KOPT-K1 (cell line): ENCODE results near the gene SPINT1.

Experiments used
- H3K27ac ChIP-seq: fragments of 200-600 bp; sonication (generic); 2 replicates; pipeline ENCODE4 v1.5.1; 2016; ENCODE audit warnings: antibody characterized with exemption, mild to moderate bottlenecking, low read depth, low read length; ENCODE audit not compliant: poor library complexity, severe bottlenecking
- H3K36me3 ChIP-seq: fragments of 200-600 bp; sonication (generic); 2 replicates; pipeline ENCODE4 v1.5.1; 2017; ENCODE audit warnings: antibody characterized with exemption, mild to moderate bottlenecking, low read length, moderate library complexity; ENCODE audit not compliant: insufficient read depth
- H3K9me3 ChIP-seq: fragments of 200-600 bp; sonication (generic); 2 replicates; pipeline ENCODE4 v1.5.1; 2017; ENCODE audit warnings: antibody characterized with exemption, low read length, mild to moderate bottlenecking; ENCODE audit not compliant: insufficient read depth, poor library complexity, severe bottlenecking

The SPINT1 gene

GRCh38 chr15:40891810-40892446, 48.1 kb downstream of the SPINT1 start:
- Histone ChIP-seq H3K27ac (no peak overlapping the region), H3K36me3 (peaks cover 11% of the 10 kb centered on the region), H3K9me3 (no peaks in the 10 kb centered on the region)

GRCh38 chr15:40892447-40893012, 48.7 kb downstream of the SPINT1 start:
- Histone ChIP-seq H3K36me3 (peaks cover 11% of the 10 kb centered on the region), H3K27ac (no peak overlapping the region), H3K9me3 (no peaks in the 10 kb centered on the region)

- Histone ChIP-seq H3K27ac (no peak overlapping the region), H3K9me3 (no peaks in the 10 kb centered on the region), H3K36me3 (peaks cover 11% of the 10 kb centered on the region)
These were observed 49.3 kb downstream of the SPINT1 start for GRCh38 chr15:40893019-40893670.

GRCh38 chr15:40893733-40894680, 50.2 kb downstream of the SPINT1 start, which contains the start of gene VPS18:
Gene VPS18, plus strand, starts transcription at chr15:40894450. Its CDS starts 319 bp downstream, at chr15:40894769.
- Histone ChIP-seq H3K9me3 (no peaks in the 10 kb centered on the region), H3K27ac (peak within 1 kb of the TSS; percentile 58), H3K36me3 (peaks cover 19% of the 10 kb centered on the region)

GRCh38 chr15:40894681-40895448, 51.0 kb downstream of the SPINT1 start:
- no peaks in the 10 kb centered on the region for H3K9me3 ChIP-seq
- peak overlapping the region; percentile 58 for H3K27ac ChIP-seq

GRCh38 chr15:40899536-40900207, 55.8 kb downstream of the SPINT1 start:
- Histone ChIP-seq H3K9me3 (no peaks in the 10 kb centered on the region), H3K27ac (no peak overlapping the region), H3K36me3 (peaks cover 63% of the 10 kb centered on the region)

More at GRCh38 chr15:40894681-40895448, 51.0 kb downstream of the SPINT1 start:
- peaks cover 27% of the 10 kb centered on the region for H3K36me3 ChIP-seq

GRCh38 chr15:40900256-40901052, 56.6 kb downstream of the SPINT1 start:
- peaks cover 67% of the 10 kb centered on the region for H3K36me3 ChIP-seq
- no peaks in the 10 kb centered on the region for H3K9me3 ChIP-seq
- no peak overlapping the region for H3K27ac ChIP-seq

- no peak overlapping the region for H3K27ac ChIP-seq
- H3K36me3 ChIP-seq: peaks cover 63% of the 10 kb centered on the region
- H3K9me3 ChIP-seq: no peaks in the 10 kb centered on the region
These were observed 57.2 kb downstream of the SPINT1 start for GRCh38 chr15:40901053-40901443.

- peak overlapping the region; percentile 81 for H3K27ac ChIP-seq
- no peaks in the 10 kb centered on the region for H3K9me3 ChIP-seq
- peaks cover 56% of the 10 kb centered on the region for H3K36me3 ChIP-seq
These were observed 59.0 kb downstream of the SPINT1 start for GRCh38 chr15:40902605-40903561.

- Histone ChIP-seq H3K36me3 (peaks cover 41% of the 10 kb centered on the region), H3K9me3 (no peaks in the 10 kb centered on the region), H3K27ac (no peak overlapping the region)
These were observed 60.8 kb downstream of the SPINT1 start for GRCh38 chr15:40904552-40905201.

GRCh38 chr15:40906091-40906990, 62.5 kb downstream of the SPINT1 start:
- Histone ChIP-seq H3K27ac (peak overlapping the region; percentile 78), H3K36me3 (peaks cover 25% of the 10 kb centered on the region), H3K9me3 (no peaks in the 10 kb centered on the region)
